Right lobe of liver (tissue), 6 donors: ENCODE results near the gene MRPL49. TPM values are rescaled to one million over a fixed set of nuclear protein-coding genes. Genes with fewer than 3 reads are reported as not detected.

ENCODE experiments used
- ATAC-seq, 4 donors: fragments of 200-7000 bp; cut with Tn5 transposase; one replicate each; pipeline ENCODE4 v1.9.1; 2020; ENCODE audit warnings: mild to moderate bottlenecking in 4 of 4, moderate library complexity in 4 of 4
- DNase-seq, 3 donors: peaks; one replicate each; pipeline ENCODE4 v3.0.0-alpha.2; 2020
- H3K27ac ChIP-seq, 3 donors: fragments of 200-600 bp; one replicate each; pipeline ENCODE4 v1.8.0; 2022
- H3K27me3 ChIP-seq, 2 donors: fragments of 200-600 bp; one replicate each; pipeline ENCODE4 v1.8.0; 2022
- H3K36me3 ChIP-seq, 4 donors: fragments of 200-600 bp; sonication (generic) in 1 of 4; one replicate each; pipeline versions ENCODE4 v1.5.1 to v1.8.0; 2017 to 2022; ENCODE audit warnings: control low read depth in 1 of 4
- H3K4me1 ChIP-seq, 4 donors: fragments of 200-600 bp; sonication (generic) in 1 of 4; one replicate each; pipeline versions ENCODE4 v1.5.1 to v1.8.0; 2017 to 2022; ENCODE audit warnings: control low read depth in 1 of 4
- H3K4me3 ChIP-seq, 3 donors: fragments of 200-600 bp; one replicate each; pipeline ENCODE4 v1.8.0; 2022
- H3K9me3 ChIP-seq, 4 donors: fragments of 200-600 bp; sonication (generic) in 1 of 4; one replicate each; pipeline versions ENCODE4 v1.5.1 to v1.8.0; 2017 to 2022; ENCODE audit warnings: control low read depth in 1 of 4
- POLR2A ChIP-seq: fragments of 450-650 bp; IDR thresholded peaks from one replicate; pipeline ENCODE4 v1.6.1; 2017; ENCODE audit warnings: antibody characterized with exemption, mild to moderate bottlenecking
- WGBS: methylation state at CpG from one replicate; pipeline ENCODE4 v1.1.6; 2018; ENCODE audit warnings: low coverage, low lambda C conversion rate; ENCODE audit not compliant: insufficient coverage; ENCODE audit errors: missing lambda C conversion rate; 5-methylcytosine and 5-hydroxymethylcytosine counted together
- intact Hi-C, 2 donors: fragments of 100-400 bp; cut with DNase I; formaldehyde crosslinking; loops; one replicate each; pipeline versions ENCODE4 v1.11.2 to v1.14.1; 2022
- total RNA-seq, 6 experiments: library from RNA; depleted of rRNA in 2 of 6; stranded (reverse); fragments of >200 nt in 2 of 6; fragmentation: NEBNext Ultra II Directional in 3 of 6; extraction: Animal tissue kit (Norgen Biotek cat#: 25700) in 3 of 6; gene quantifications; one replicate each; pipeline versions ENCODE4 v1.1.0 to v1.2.4, GENCODE V29; 2016 to 2023
- TF ChIP-seq, protein P1 (sequence below), 4 donors: fragments of 200-600 bp in 3 of 4; fragments of 450-650 bp in 1 of 4; IDR thresholded peaks; one replicate each; pipeline versions ENCODE4 v1.5.1 to v1.8.0; 2016 to 2022; ENCODE audit warnings: antibody characterized with exemption in 4 of 4, mild to moderate bottlenecking in 2 of 4
- donor health status: DM: no; HTN: yes; CAD: no.
- donor health status: DM: no; HTN: no; CAD: no.
- donor health status: DM: no; HTN: no; CAD: no.
- donor health status: DM: no; HTN: yes; CAD: no.
- donor health status: DM: no; HTN: yes; CAD: no.

Gene MRPL49
- total RNA-seq, 6 experiments from 2014 or later, result 26.3 to 51.7 (median 28.4) TPM

DNA sequence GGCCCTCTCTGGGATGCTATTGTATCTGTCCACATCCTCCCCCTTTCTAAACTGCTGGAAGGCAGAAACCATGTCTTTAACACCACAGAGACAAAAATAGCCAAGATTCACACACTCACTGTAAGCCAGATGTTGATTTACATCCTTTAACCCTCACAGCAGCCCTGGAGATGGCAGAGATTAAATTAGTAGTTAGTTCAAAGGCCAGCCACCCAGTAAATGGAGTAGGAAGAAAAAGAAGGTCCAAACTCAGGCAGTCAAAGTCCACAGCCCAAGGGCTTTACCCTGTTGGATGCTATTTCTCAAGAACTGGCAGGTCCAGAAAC lies 2.5 kb upstream of the MRPL49 start:
- no peak for TF ChIP-seq POLR2A
- TF ChIP-seq, protein P1, sequence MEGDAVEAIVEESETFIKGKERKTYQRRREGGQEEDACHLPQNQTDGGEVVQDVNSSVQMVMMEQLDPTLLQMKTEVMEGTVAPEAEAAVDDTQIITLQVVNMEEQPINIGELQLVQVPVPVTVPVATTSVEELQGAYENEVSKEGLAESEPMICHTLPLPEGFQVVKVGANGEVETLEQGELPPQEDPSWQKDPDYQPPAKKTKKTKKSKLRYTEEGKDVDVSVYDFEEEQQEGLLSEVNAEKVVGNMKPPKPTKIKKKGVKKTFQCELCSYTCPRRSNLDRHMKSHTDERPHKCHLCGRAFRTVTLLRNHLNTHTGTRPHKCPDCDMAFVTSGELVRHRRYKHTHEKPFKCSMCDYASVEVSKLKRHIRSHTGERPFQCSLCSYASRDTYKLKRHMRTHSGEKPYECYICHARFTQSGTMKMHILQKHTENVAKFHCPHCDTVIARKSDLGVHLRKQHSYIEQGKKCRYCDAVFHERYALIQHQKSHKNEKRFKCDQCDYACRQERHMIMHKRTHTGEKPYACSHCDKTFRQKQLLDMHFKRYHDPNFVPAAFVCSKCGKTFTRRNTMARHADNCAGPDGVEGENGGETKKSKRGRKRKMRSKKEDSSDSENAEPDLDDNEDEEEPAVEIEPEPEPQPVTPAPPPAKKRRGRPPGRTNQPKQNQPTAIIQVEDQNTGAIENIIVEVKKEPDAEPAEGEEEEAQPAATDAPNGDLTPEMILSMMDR (IDR thresholded peaks at IDR 0.05), result no peak
- Histone ChIP-seq H3K27ac (no peak overlapping the region), H3K9me3 (no peaks in the 10 kb centered on the region), H3K27me3 (no peaks in the 10 kb centered on the region), H3K4me3 (no peak overlapping the region), H3K36me3 (peaks cover 5 to 26% (median 11%) of the 10 kb centered on the region in 4 donors), H3K4me1 (peaks cover 0 to 21% (median 12%) of the 10 kb centered on the region in 4 donors)
- intact Hi-C loops, result no loop called here
- no peak for ATAC-seq
- no peak for DNase-seq

- ATAC-seq (no peak), DNase-seq (peak in 1 of 3 donors; percentile 5)
- Histone ChIP-seq H3K27ac (peak overlapping the region in 1 of 3 donors; percentile 84), H3K9me3 (no peaks in the 10 kb centered on the region), H3K4me1 (peaks cover 0 to 18% (median 11%) of the 10 kb centered on the region in 4 donors), H3K27me3 (no peaks in the 10 kb centered on the region), H3K4me3 (peak overlapping the region; percentile 81 to 97 (median 86)), H3K36me3 (peaks cover 5 to 36% (median 11%) of the 10 kb centered on the region in 4 donors)
- WGBS, result 53% methylated on average over 3 of the region's 3 CpGs
- intact Hi-C loops, result loop anchor here (5.0 to 10.0 kb wide), 2 partner anchors 61 to 64 kb away; partner anchors contain the start of gene CAPN1 (in 2 of the 2)
- no peak for TF ChIP-seq POLR2A
- TF ChIP-seq, protein P1 (IDR thresholded peaks at IDR 0.05), result no peak
Observed at GRCh38 chr11:65120831-65121230, 1.3 kb upstream of the MRPL49 start.

DNA sequence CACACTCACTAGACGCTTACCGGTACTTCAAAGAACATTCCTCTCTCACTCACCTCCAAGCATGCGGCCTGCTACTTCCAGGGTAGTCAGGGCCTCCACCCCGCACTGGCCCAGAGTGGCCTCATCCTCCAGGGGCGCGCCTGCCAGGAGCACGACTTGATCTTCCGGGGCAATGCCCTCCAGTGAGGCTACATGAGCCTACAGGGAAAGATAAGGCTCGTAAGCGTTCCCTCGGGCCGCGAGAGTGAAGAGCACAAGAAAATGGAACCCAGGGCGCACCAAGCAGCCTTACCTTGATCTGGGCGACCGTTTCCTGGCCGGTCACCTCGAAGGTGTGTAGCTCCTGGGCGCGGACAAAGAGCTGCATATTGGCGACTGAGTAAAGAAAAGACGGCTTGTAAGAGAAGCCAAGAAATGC lies 665 bp upstream of the MRPL49 start:
- peak in 1 of 4 donors; percentile 14 for ATAC-seq
- Histone ChIP-seq H3K4me3 (peak overlapping the region; percentile 81 to 97 (median 86)), H3K27ac (peak overlapping the region; percentile 63 to 92 (median 84)), H3K27me3 (no peaks in the 10 kb centered on the region), H3K4me1 (peaks cover 0 to 18% (median 5%) of the 10 kb centered on the region in 4 donors), H3K36me3 (peaks cover 5 to 43% (median 11%) of the 10 kb centered on the region in 4 donors), H3K9me3 (no peaks in the 10 kb centered on the region)
- no peak for TF ChIP-seq POLR2A
- TF ChIP-seq, protein P1 (IDR thresholded peaks at IDR 0.05), result no peak
- intact Hi-C loops, result loop anchor here (5.0 to 10.0 kb wide), 2 partner anchors 61 to 63 kb away; partner anchors contain the start of gene CAPN1 (in 2 of the 2)
- WGBS, result 0% methylated on average over 18 of the region's 22 CpGs
- DNase-seq, result peak; percentile 62 to 72 (median 64)

DNA sequence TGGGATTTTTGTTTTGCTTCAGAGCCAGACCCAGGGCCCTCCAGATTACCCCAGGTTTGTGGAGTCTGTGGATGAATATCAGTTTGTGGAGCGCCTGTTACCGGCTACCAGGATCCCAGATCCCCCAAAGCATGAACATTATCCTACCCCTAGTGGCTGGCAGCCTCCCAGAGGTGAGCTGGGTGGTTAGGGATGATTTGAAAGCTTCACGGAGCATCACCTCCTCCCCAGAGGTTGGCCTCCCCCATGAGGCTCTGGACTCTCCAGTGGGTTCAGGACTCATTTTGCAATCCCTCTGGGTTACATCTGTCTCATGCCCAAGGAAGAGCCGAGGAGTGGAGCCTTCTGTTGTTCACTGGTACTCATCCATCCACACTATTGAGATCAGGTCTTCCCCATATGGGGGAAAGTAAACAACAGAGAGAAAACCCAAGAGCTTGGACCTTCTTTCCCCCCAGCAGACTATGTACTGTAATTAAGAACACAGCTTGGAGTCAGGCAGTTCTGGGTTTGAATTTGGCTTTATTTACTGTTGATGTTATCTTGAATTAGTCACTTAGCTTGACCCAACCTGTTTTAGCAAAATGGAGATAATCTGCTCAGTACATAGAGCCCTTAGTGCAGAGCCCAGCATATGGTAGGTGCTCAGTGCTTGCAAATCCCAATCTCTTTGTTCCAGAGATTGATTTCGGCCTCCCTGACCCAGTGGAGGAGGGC lies 2.5 kb downstream of the MRPL49 start:
- Histone ChIP-seq H3K9me3 (no peaks in the 10 kb centered on the region), H3K4me1 (peaks cover 0 to 11% (median 4%) of the 10 kb centered on the region in 4 donors), H3K4me3 (no peak overlapping the region), H3K36me3 (peaks cover 12 to 64% (median 25%) of the 10 kb centered on the region in 4 donors), H3K27ac (no peak overlapping the region), H3K27me3 (no peaks in the 10 kb centered on the region)
- TF ChIP-seq, protein P1 (IDR thresholded peaks at IDR 0.05), result no peak
- TF ChIP-seq POLR2A, result no peak
- no peak for ATAC-seq
- DNase-seq, result peak in 1 of 3 donors; percentile 10
- 91% methylated on average over 4 of the region's 5 CpGs for WGBS
- intact Hi-C loops, result loop anchor here (5.0 to 10.0 kb wide), 2 partner anchors 58 to 60 kb away; partner anchors contain the start of gene CAPN1 (in 2 of the 2)
